Skeletal muscle cell (primary cell): ENCODE measurements around the gene ADAMTSL1.

ENCODE experiments used
- DNase-seq: peaks from one replicate; pipeline ENCODE4 v3.0.0-alpha.2; 2010; ENCODE audit warnings: low read depth
- H3K4me3 ChIP-seq: 2 replicates; pipeline ENCODE4 v1.5.1; 2011; ENCODE audit warnings: low read depth, mild to moderate bottlenecking, control low read depth, low read length, moderate library complexity

The ADAMTSL1 gene

DNA sequence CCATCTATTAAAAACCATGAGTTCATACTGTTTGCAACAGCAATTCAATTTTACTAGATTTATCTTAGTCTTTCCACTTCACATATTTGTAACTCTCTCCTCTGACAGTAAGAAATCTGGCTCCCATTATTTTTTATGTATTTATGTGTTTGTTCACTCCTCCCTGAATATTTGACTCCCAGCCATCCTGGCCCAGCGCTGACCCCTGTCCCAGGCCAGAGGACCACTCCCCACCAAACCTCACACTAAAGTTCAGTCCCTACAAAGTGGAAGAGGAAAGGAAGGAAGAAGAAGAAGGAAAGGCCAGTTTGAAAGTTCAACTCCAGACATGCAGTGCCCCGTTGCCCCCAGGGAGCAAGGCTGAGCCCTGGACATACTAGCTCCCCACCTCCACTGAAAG, 271.8 kb downstream of the ADAMTSL1 start:
- no peak overlapping the region for H3K4me3 ChIP-seq
- DNase-seq: no peak

DNA sequence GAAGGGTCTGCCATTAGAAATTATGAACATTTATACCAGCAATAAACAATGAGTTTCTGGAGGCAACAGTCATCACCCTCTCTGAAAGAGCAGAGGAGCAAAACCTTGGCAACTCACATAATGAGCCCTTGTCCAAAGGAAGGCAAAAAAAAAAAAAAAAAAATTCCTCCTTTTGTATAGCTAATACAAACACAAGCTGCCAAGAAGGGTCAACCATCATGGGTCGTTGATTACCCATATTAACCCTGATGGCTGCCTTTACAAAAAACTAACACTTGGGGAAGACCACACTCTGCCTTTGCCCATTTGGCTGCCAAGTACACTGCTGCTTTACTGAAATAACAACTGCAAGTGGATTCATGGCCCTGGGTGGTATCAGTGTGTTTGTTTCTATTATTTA, 272.7 kb downstream of the ADAMTSL1 start:
- H3K4me3 ChIP-seq: no peak overlapping the region
- DNase-seq: no peak

DNA sequence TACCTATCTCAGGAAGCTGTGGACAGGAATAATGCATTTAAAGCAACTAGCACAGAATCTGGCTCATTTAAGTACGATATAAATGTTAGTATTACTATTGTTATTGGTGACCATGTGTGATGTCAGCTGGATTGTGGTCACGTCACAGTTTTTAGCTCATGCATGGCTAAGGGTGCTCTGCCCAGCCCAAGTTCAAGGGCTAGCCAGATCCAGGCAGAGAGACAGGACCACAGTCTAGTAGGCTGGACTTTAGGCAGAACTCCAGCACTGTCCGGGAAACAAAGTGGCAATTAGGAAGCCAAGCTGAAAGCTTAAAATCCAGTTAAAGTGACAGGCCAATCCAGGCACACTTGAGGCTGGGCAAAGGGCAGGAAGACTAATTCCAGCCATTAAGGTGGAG, 273.6 kb downstream of the ADAMTSL1 start:
- DNase-seq: no peak
- no peak overlapping the region for H3K4me3 ChIP-seq

DNA sequence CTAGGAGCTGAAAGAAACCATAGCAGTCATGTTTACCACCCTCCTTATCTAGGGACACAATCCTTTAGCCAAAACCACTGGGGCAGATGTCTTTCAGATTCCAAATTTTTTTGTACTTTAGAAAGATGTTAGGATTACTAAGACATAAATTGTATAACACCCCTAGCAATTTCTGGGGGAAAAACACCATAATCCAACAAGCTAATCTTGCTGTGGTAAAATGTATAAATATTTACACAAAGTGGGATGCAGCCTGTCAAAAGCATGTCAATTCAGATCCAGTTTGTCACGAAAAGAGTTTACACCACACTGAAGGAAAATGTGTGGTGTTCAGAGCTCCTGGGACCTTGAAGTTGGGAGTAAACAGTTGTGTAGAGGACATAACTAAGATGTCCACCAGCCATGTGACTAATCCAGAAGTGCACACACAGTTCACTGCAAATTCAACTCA, 274.3 kb downstream of the ADAMTSL1 start:
- no peak overlapping the region for H3K4me3 ChIP-seq
- no peak for DNase-seq

DNA sequence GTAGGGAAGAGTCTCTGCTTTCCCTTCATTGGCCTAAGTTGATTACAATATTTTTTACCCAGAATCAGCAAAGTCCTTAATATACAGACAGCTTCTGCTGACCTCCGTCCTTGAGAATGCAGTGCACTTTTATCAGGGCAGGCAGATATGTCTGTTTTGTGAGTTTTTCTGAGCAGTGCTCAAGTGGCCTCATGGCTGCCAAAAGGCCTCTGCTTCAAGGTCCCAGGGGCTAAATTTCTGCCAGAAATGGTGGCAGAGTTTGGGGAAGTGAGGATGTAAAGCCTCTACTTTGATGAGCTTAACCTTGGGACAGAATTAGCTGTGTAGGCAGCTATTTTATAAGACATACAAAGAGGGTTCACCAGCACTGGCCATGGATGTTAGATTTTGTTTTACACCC, 275.8 kb downstream of the ADAMTSL1 start:
- H3K4me3 ChIP-seq: no peak overlapping the region
- DNase-seq: no peak

DNA sequence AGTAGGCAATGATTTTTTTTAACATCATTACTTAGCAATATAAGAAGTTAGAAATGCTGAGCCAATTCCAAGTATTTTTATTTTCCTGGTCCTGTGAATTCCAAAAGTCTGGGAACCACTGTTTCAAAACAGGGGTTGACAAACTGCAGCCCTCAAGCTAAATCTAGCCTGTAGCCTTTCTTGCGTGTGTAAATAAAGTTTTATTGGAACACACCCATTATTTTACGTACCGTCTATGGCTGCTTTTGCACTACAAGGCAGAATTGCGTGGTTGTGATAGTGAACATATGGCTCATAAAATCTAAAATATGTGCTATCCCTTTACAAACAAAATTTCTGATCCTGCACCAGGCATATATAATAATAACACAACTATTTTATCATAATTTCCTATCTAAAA, 280.0 kb downstream of the ADAMTSL1 start:
- H3K4me3 ChIP-seq: no peak overlapping the region
- no peak for DNase-seq

DNA sequence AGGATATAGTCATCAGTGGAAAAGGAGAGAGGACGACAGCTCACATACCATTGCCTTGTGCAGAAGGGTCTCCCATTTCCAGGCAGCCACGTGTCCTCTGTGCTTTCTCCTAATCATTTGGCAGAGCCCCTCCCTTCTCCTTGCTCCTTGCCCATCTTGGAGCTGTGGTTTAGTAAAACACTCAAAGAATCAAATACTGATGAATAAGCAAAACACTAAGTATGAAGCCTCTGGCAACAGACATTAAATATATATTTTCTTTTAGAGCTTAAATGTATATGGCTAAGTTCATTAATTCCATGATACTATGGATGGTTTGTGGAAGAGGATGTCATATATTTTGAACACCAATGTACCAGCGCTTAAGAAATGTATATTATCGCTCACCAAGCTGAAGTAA, 280.6 kb downstream of the ADAMTSL1 start:
- no peak for DNase-seq
- H3K4me3 ChIP-seq: no peak overlapping the region

DNA sequence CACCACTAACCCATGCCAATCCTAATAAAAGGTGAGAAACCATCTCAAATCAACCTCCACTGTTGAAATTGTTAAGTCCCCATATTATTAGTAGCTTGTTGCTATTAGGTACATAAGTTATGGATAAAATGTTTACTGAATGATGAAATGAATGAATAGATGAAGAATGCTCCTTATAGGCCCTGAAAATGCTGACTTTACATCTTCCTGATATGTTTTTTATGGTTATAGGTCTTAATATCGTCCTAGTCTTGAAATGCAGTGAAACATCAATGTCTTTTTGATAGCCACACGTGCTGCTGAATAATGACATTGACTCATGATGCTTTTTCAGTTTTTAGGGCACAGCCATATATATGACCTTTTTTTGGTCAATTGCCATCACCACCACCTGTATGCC, 281.3 kb downstream of the ADAMTSL1 start:
- no peak for DNase-seq
- H3K4me3 ChIP-seq: no peak overlapping the region

DNA sequence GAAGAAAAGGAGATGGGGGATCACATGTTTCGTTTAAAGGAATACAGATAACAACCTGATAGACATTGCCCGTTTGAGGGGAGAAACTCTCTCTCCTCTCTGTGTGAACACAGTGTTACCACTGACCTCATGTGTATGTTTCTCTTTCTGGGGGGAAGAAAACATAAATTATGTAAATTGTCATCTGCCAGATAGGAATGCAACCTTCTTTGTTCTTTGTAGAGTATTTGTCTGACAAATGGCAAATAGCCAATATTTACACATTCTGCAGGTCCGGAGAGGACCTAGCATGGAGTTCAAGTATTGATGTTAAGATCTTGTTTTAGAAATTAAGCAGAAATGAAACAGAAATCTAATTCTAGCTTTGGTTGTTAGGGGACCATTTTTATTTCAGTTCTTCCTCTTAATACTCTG, 282.8 kb downstream of the ADAMTSL1 start:
- no peak for DNase-seq
- no peak overlapping the region for H3K4me3 ChIP-seq

DNA sequence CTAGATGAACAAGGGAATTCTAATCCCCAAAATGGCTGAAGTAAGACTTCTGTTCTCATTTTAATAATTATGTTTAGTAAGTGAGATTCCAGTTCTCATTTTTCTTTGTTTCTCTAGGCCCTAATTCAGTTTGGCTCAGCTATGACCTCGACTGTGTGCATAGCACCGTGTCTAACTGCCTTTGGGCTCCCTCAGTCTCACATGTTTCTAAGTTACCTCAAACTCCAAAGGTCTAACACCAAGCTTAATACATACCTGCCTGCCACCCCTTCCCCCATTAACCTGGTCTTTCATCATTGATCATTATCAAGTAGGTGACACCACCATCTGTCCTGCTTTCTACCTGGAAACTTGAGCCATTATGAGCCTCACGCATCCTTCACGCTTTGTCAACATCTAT, 285.9 kb downstream of the ADAMTSL1 start:
- no peak for DNase-seq
- no peak overlapping the region for H3K4me3 ChIP-seq

DNA sequence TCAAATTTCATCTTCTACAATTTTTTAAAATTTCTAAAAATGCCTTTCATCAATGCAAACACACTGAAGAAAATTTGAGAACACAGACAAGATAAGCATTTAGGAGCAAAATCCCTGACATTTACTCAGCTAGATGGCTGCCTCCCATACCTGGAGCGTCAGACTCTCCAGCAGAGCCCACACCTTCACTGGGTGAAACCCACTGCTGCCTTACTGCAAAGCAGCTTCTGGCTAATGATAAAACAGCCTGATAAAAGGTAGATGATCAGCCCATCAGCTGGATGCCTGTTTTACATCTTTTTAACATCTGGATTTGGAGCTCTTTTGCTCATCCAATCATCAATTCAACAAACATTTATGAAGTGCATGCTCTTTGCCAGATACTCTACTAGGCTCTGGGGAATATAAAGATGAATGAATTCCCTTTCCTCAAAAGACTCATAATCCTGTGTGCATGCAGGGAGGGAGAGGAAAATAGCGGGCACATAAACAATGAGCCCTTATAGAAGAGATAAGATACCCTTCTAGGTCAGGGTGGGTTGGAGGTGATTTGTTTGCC, 287.9 kb downstream of the ADAMTSL1 start:
- DNase-seq: no peak
- no peak overlapping the region for H3K4me3 ChIP-seq

DNA sequence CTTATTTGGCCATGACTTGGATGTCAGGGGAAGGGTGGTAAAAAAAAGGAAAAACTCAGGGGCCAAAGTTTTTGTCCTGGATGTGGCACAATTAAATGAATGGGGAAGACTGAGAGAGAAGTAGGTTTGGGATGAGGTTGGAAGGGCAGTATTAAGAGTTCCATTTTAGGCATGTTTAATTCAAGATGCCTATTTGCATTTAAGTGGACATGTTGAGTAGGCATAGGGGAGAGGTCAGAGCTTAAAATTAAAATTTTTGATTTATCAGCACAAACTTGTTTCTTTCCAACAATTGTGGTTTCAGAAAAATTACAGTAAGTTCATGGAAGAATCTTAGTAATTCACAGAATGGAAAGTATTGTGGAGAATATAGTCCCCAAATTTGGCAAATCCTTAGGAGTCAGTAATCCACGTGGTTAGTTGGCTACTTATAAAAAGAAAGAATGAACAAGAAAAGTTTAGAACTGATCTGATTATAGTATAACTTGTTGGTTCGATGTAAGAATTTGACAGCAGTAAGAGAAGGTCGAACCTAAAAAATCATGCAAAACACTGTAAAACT, 293.1 kb downstream of the ADAMTSL1 start:
- DNase-seq: no peak
- H3K4me3 ChIP-seq: no peak overlapping the region

DNA sequence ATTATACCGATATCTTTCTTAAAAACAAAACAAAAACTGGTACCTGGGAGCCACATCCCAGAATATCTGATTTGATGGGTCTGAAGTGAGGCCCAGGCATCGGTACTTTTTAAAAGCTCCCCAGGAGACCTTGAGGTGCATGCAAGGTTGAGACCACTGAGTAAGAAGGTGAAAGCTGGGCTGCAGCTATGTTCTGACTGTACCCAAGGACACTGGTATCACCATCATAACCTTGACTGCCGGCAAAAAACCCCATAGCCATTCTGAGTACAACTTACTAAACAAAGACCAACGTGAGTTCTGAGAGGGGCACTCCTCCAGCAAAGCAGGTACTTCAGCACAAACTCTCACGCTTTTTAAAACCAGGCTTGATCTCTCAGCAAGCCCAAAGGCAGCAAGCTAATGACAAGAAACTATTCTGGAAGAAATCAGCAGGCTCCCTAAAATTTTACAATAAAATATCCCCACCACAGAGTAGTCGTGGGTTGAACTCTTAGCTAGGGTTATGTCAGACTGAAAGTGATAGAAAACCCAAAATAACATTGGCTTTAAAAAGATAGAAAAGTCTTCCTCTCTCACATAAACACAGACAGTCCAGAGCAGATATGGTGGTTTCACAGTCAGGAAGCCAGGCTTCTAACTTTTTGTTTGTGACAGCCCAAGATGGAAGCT, 295.1 kb downstream of the ADAMTSL1 start:
- DNase-seq: no peak
- no peak overlapping the region for H3K4me3 ChIP-seq

DNA sequence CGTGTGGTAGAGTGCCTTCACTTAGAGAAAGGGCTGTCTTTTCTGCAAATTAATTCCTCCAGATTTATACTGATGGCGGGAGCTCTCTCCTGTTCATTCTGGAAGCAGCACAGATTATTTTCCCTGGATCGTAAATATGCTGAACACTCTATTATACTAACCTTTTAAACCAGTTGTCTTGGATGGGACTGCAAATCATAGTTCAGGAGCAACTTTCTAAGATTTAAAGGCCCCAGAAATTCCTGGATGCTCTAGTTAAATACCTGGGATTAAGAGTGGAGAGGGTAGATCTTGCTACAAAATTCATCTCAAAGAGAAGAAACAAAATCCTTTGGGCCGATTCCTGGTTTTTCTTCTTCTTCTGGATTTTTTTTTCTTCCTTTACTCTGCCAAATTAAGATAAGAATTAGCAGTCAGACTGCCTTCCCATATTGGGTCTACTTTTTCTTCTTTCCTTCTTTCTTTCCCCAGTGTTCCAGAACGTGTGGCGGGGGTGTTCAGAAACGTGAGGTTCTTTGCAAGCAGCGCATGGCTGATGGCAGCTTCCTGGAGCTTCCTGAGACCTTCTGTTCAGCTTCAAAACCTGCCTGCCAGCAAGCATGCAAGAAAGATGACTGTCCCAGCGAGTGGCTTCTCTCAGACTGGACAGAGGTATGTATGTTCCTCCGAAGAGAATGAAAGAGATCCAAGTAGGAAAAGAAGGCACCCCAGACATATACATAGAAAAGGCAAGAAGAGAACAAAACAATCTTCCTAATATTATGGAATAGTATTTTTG, 296.4 kb downstream of the ADAMTSL1 start:
- DNase-seq: no peak
- H3K4me3 ChIP-seq: no peak overlapping the region

DNA sequence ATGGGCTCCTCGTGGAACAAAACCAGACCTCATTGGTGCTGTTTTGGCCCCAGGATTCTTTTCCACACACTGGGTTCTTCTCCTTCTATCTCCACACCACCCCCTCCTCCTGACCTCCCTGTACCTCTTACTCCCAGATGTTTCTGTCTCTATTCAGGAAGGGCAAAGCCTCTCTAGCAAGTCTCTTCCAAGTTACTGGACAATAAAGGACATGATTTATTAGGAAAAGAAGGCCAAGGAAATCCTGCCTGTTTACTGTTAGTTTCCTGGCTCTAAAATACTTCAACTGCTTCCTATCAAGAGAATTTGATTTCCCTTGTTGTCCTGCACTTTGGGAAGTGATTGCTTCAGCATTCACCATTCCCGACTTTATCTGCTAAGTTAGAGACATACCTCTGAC, 297.1 kb downstream of the ADAMTSL1 start:
- DNase-seq: no peak
- H3K4me3 ChIP-seq: no peak overlapping the region

DNA sequence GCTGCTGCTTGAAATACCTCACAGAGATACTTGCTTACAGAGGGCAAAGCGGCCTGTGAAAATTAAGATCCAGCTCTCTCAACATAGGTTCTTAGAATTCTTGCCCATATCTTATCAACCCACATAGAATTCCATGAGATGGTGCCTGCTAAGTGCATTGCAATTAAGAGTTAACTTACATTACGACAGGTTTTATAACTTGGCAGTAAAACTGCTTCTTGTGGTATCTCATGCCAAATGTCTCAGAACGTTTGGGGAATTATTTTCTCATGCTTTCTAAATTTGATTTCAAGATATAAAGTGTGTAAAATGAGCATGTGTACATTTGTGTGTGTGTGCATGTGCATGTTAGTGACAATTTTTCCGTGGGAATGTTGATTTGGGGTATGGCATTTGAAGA, 297.8 kb downstream of the ADAMTSL1 start:
- no peak for DNase-seq
- H3K4me3 ChIP-seq: no peak overlapping the region

DNA sequence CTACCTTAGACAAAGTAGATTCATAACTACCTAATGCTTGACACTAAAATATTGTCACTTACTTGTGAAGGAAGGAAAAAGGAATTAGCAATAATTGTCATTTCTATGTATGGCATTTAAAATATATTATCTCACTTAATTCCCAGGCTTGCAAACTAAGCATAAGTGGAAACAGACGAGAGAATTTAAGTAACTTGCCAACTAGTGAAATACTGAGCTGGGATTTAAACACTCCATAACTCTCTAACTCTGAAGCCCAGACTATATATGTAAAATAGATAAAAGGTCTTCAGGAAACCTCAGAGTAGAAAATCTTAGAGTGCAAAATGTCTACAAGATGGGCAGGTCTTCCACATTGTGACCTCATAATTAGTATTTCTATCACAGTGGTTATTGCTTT, 301.3 kb downstream of the ADAMTSL1 start:
- DNase-seq: no peak
- H3K4me3 ChIP-seq: no peak overlapping the region

DNA sequence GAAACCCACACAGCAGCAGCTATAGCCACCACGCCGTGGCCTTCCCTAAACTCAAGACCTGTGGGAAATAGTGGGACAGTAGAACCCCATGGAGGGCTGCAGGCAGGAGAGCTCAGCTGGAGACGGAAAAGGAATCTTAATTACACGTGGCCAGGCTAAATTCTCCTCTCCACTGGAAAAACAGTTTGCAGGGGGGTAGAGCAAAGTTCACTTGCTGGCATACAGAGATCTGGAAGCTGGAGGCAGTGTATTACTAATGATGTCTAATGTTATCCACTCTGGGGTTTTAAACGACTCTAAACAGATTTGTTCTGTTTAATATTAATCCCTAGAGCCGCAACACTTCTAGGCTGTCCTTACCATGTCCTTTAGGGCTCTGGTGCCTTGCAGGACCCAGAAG, 302.0 kb downstream of the ADAMTSL1 start:
- DNase-seq: no peak

DNA sequence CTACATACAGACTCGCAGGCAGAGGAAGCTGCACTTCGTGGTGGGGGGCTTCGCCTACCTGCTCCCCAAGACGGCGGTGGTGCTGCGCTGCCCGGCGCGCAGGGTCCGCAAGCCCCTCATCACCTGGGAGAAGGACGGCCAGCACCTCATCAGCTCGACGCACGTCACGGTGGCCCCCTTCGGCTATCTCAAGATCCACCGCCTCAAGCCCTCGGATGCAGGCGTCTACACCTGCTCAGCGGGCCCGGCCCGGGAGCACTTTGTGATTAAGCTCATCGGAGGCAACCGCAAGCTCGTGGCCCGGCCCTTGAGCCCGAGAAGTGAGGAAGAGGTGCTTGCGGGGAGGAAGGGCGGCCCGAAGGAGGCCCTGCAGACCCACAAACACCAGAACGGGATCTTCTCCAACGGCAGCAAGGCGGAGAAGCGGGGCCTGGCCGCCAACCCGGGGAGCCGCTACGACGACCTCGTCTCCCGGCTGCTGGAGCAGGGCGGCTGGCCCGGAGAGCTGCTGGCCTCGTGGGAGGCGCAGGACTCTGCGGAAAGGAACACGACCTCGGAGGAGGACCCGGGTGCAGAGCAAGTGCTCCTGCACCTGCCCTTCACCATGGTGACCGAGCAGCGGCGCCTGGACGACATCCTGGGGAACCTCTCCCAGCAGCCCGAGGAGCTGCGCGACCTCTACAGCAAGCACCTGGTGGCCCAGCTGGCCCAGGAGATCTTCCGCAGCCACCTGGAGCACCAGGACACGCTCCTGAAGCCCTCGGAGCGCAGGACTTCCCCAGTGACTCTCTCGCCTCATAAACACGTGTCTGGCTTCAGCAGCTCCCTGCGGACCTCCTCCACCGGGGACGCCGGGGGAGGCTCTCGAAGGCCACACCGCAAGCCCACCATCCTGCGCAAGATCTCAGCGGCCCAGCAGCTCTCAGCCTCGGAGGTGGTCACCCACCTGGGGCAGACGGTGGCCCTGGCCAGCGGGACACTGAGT, 303.2 kb downstream of the ADAMTSL1 start:
- no peak for DNase-seq
- no peak overlapping the region for H3K4me3 ChIP-seq

More for the DNA sequence above, 302.0 kb downstream of the ADAMTSL1 start:
- no peak overlapping the region for H3K4me3 ChIP-seq
